Measurements from ENCODE around the gene SLC44A3.

The SLC44A3 gene

GRCh38 chr1:94873520-94874351 lies 53.6 kb downstream of the SLC44A3 start:
- DNase-seq (ENCODE audit: low read depth) = no peak

GRCh38 chr1:94874423-94874822 lies 54.3 kb downstream of the SLC44A3 start:
- DNase-seq (ENCODE audit: low read depth) = no peak

GRCh38 chr1:94875794-94876193 lies 55.6 kb downstream of the SLC44A3 start:
- DNase-seq (ENCODE audit: low read depth) = no peak

- DNase-seq (ENCODE audit: low read depth) = no peak
These were observed 56.2 kb downstream of the SLC44A3 start for GRCh38 chr1:94876362-94876761.

- no peak for DNase-seq (ENCODE audit: low read depth)
These were observed 58.2 kb downstream of the SLC44A3 start for GRCh38 chr1:94878329-94878728.

GRCh38 chr1:94883691-94884090 lies 63.5 kb downstream of the SLC44A3 start:
- no peak for DNase-seq (ENCODE audit: low read depth)

- no peak for DNase-seq (ENCODE audit: low read depth)
These were observed 63.9 kb downstream of the SLC44A3 start for GRCh38 chr1:94884106-94884505.

GRCh38 chr1:94884507-94884906 lies 64.3 kb downstream of the SLC44A3 start:
- no peak for DNase-seq (ENCODE audit: low read depth)

GRCh38 chr1:94886361-94886760 lies 66.2 kb downstream of the SLC44A3 start:
- no peak for DNase-seq (ENCODE audit: low read depth)

GRCh38 chr1:94887106-94887505 lies 66.9 kb downstream of the SLC44A3 start:
- no peak for DNase-seq (ENCODE audit: low read depth)

GRCh38 chr1:94887603-94888171 lies 67.5 kb downstream of the SLC44A3 start:
- DNase-seq (ENCODE audit: low read depth) = no peak

- DNase-seq (ENCODE audit: low read depth) = no peak
These were observed 68.0 kb downstream of the SLC44A3 start for GRCh38 chr1:94888201-94888600.

- DNase-seq (ENCODE audit: low read depth) = no peak
These were observed 72.6 kb downstream of the SLC44A3 start for GRCh38 chr1:94892604-94893254.

GRCh38 chr1:94894630-94895029 lies 74.5 kb downstream of the SLC44A3 start:
- DNase-seq (ENCODE audit: low read depth) = no peak

- DNase-seq (ENCODE audit: low read depth) = no peak
These were observed 75.4 kb downstream of the SLC44A3 start for GRCh38 chr1:94895518-94895917.

- no peak for DNase-seq (ENCODE audit: low read depth)
These were observed 78.6 kb downstream of the SLC44A3 start for GRCh38 chr1:94898491-94899385.

- DNase-seq (ENCODE audit: low read depth) = no peak
These were observed 79.6 kb downstream of the SLC44A3 start for GRCh38 chr1:94899756-94900155.

- no peak for DNase-seq (ENCODE audit: low read depth)
These were observed 81.7 kb downstream of the SLC44A3 start for GRCh38 chr1:94901841-94902240.

- DNase-seq (ENCODE audit: low read depth) = no peak
These were observed 83.3 kb downstream of the SLC44A3 start for GRCh38 chr1:94903280-94904009.

- no peak for DNase-seq (ENCODE audit: low read depth)
These were observed 85.0 kb downstream of the SLC44A3 start for GRCh38 chr1:94905207-94905606.

- DNase-seq (ENCODE audit: low read depth) = no peak
These were observed 86.2 kb downstream of the SLC44A3 start for GRCh38 chr1:94906382-94906781.

All from HS-27A (cell line).